Vagina (tissue), 2 donors: ENCODE data around the gene FAM78A. TPM values are rescaled to one million over a fixed set of nuclear protein-coding genes. Genes with fewer than 3 reads are reported as not detected.

Experiments
- DNase-seq, 2 donors: peaks; one replicate each; pipeline ENCODE4 v3.0.0-alpha.2; 2017; ENCODE audit errors: extremely low spot score in 2 of 2
- H3K27ac ChIP-seq: fragments of 200-600 bp; sonication (generic); one replicate; pipeline ENCODE4 v1.5.1; 2019
- H3K27me3 ChIP-seq: fragments of 200-600 bp; sonication (generic); one replicate; pipeline ENCODE4 v1.5.1; 2019
- H3K36me3 ChIP-seq, 2 donors: fragments of 200-600 bp; sonication (generic); one replicate each; pipeline ENCODE4 v1.5.1; 2017 to 2019
- H3K4me1 ChIP-seq: fragments of 200-600 bp; sonication (generic); one replicate; pipeline ENCODE4 v1.5.1; 2019
- H3K4me3 ChIP-seq, 2 donors: fragments of 200-600 bp; sonication (generic); 1 replicate in 1 of 2; 2 replicates in 1 of 2; pipeline ENCODE4 v1.5.1; 2016 to 2019
- H3K9me3 ChIP-seq: fragments of 200-600 bp; sonication (generic); one replicate; pipeline ENCODE4 v1.5.1; 2019
- CTCF ChIP-seq, 3 experiments: fragments of 450-650 bp in 2 of 3; fragments of 200-600 bp in 1 of 3; sonication (generic) in 1 of 3; IDR thresholded peaks; one replicate each; pipeline ENCODE4 v1.5.1; 2017 to 2019; ENCODE audit warnings: antibody characterized with exemption in 3 of 3, mild to moderate bottlenecking in 2 of 3, moderate library complexity in 2 of 3
- POLR2A ChIP-seq, 2 donors: fragments of 450-650 bp; IDR thresholded peaks; one replicate each; pipeline ENCODE4 v1.6.1; 2017; ENCODE audit warnings: antibody characterized with exemption in 2 of 2, mild to moderate bottlenecking in 2 of 2, moderate library complexity in 2 of 2
- POLR2AphosphoS5 ChIP-seq, 2 donors: sonication (generic); formaldehyde crosslinking; IDR thresholded peaks; one replicate each; pipeline ENCODE4 v1.9.0; 2017; ENCODE audit warnings: antibody characterized with exemption in 2 of 2, mild to moderate bottlenecking in 2 of 2, low read depth in 1 of 2; ENCODE audit not compliant: insufficient read depth in 1 of 2
- intact Hi-C: fragments of 100-400 bp; cut with DNase I; formaldehyde crosslinking; loops from one replicate; pipeline ENCODE4 v1.15.1; 2023
- total RNA-seq: library from RNA; depleted of rRNA; stranded (reverse); fragments of >200 nt; gene quantifications from one replicate; pipeline ENCODE4 v1.2.3, GENCODE V29; 2016

The FAM78A gene
- total RNA-seq, 1 donor from 2014 or later = 2.5 TPM

DNA sequence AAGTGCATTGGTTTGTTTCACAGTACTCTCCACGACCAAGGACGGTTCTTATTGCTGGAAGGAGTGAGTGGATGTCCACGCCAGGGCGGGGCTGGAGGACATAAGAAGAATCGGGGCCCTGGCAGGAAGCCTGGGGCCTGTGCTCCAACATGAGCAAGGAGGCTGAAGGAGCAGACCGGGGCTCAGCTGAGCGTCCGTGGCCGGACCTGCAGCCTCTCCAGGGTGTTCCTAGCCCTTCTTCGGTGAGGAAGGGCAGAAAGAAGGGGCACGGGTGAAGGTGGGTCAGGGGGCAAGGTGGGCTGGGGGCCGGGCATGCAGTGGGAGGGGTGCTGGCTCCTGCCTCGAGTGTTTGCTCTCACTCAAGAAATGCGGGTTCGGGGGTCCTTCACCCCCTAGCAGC lies 18.1 kb downstream of the FAM78A start:
- Histone ChIP-seq H3K36me3 (no peaks in the 10 kb centered on the region), H3K27ac (no peak overlapping the region), H3K27me3 (no peaks in the 10 kb centered on the region), H3K9me3 (no peaks in the 10 kb centered on the region), H3K4me3 (no peak overlapping the region), H3K4me1 (peaks cover 11% of the 10 kb centered on the region)
- intact Hi-C loops = no loop called here
- DNase-seq = no peak
- TF ChIP-seq POLR2A (IDR thresholded peaks at IDR 0.05) = no peak

GRCh38 chr9:131257266-131258025 lies 18.9 kb downstream of the FAM78A start:
- H3K27ac ChIP-seq = no peak overlapping the region
- peaks cover 11% of the 10 kb centered on the region for H3K4me1 ChIP-seq
- H3K4me3 ChIP-seq = no peak overlapping the region
- TF ChIP-seq POLR2AphosphoS5 (IDR thresholded peaks at IDR 0.05; ENCODE audit: insufficient read depth in 1 of 2, low read depth in 1 of 2) (no peak), CTCF (IDR thresholded peaks at IDR 0.05) (no peak), POLR2A (IDR thresholded peaks at IDR 0.05) (no peak)
- DNase-seq = no peak
- intact Hi-C loops = no loop called here
- no peaks in the 10 kb centered on the region for H3K9me3 ChIP-seq
- H3K27me3 ChIP-seq = no peaks in the 10 kb centered on the region
- no peaks in the 10 kb centered on the region for H3K36me3 ChIP-seq

- DNase-seq = no peak
- no peaks in the 10 kb centered on the region for H3K36me3 ChIP-seq
- intact Hi-C loops = no loop called here
- H3K4me3 ChIP-seq = no peak overlapping the region
- H3K9me3 ChIP-seq = no peaks in the 10 kb centered on the region
- TF ChIP-seq POLR2A (IDR thresholded peaks at IDR 0.05) (no peak), CTCF (IDR thresholded peaks at IDR 0.05) (no peak), POLR2AphosphoS5 (IDR thresholded peaks at IDR 0.05; ENCODE audit: insufficient read depth in 1 of 2, low read depth in 1 of 2) (no peak)
- H3K27me3 ChIP-seq = no peaks in the 10 kb centered on the region
- peaks cover 11% of the 10 kb centered on the region for H3K4me1 ChIP-seq
- H3K27ac ChIP-seq = peak overlapping the region; percentile 49
These were observed 20.6 kb downstream of the FAM78A start for GRCh38 chr9:131255676-131256197.

- H3K27ac ChIP-seq = no peak overlapping the region
- intact Hi-C loops = no loop called here
- TF ChIP-seq CTCF (IDR thresholded peaks at IDR 0.05) = no peak
- TF ChIP-seq POLR2AphosphoS5 (IDR thresholded peaks at IDR 0.05; ENCODE audit: insufficient read depth in 1 of 2, low read depth in 1 of 2) = no peak
- TF ChIP-seq POLR2A (IDR thresholded peaks at IDR 0.05) = no peak
- H3K9me3 ChIP-seq = no peaks in the 10 kb centered on the region
- peaks cover 11% of the 10 kb centered on the region for H3K4me1 ChIP-seq
- DNase-seq = no peak
- no peaks in the 10 kb centered on the region for H3K27me3 ChIP-seq
- no peaks in the 10 kb centered on the region for H3K36me3 ChIP-seq
- no peak overlapping the region for H3K4me3 ChIP-seq
These were observed 21.7 kb downstream of the FAM78A start for GRCh38 chr9:131254626-131255025.

DNA sequence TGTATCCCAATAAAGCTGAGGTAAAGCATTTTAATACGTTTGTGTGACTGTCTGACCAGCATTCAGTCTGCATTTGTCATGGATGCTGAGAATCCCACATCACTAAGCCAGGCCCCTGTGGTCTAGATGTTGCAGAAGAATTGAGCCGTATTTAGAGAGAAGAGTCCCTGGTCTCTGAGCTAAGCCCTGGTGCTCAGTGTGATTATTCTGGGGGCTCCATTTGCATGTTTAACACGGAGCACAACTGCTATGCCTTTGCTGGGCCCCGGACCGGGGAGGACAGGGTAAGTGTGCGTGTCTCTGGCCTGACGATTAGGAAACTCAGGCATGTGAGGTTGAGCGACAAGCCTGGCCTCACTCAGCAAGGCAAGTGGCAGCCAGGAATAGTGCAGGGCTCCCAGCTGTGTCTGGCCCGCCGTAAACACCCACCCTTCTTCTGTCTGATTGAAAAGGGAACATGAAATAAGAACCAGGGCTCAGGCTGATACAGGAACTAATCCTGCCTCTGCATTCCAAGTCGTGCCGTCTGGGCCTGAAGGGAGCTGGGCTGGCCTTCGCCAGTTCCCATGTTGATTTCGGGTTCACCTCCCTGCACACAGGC lies 22.3 kb downstream of the FAM78A start:
- intact Hi-C loops = no loop called here
- peaks cover 11% of the 10 kb centered on the region for H3K4me1 ChIP-seq
- TF ChIP-seq POLR2A (IDR thresholded peaks at IDR 0.05) (no peak), POLR2AphosphoS5 (IDR thresholded peaks at IDR 0.05; ENCODE audit: insufficient read depth in 1 of 2, low read depth in 1 of 2) (no peak), CTCF (IDR thresholded peaks at IDR 0.05) (no peak)
- H3K27me3 ChIP-seq = no peaks in the 10 kb centered on the region
- no peak for DNase-seq
- H3K9me3 ChIP-seq = no peaks in the 10 kb centered on the region
- H3K4me3 ChIP-seq = no peak overlapping the region
- H3K36me3 ChIP-seq = no peaks in the 10 kb centered on the region
- no peak overlapping the region for H3K27ac ChIP-seq
